Neuronal stem cell (in vitro differentiated cells): ENCODE data around the gene ATP8A2.

ENCODE experiments used
- DNase-seq: peaks from one replicate; pipeline ENCODE4 v3.0.0-alpha.2; 2013; ENCODE audit warnings: low spot score
- H2AFZ ChIP-seq: one replicate; pipeline ENCODE4 v1.6.1; 2013; ENCODE audit warnings: mild to moderate bottlenecking, low read length, inconsistent platforms
- H2AK5ac ChIP-seq: 2 replicates; pipeline ENCODE4 v1.6.1; 2013; ENCODE audit warnings: low read depth, mild to moderate bottlenecking, inconsistent platforms, low read length, moderate library complexity, mixed read lengths
- H2BK120ac ChIP-seq: 2 replicates; pipeline ENCODE4 v1.6.1; 2013; ENCODE audit warnings: low read depth, mild to moderate bottlenecking, inconsistent platforms, low read length, moderate library complexity, mixed read lengths
- H2BK12ac ChIP-seq: one replicate; pipeline ENCODE4 v1.6.1; 2013; ENCODE audit warnings: low read length, inconsistent platforms
- H2BK15ac ChIP-seq: 2 replicates; pipeline ENCODE4 v1.6.1; 2013; ENCODE audit warnings: mild to moderate bottlenecking, low read length, inconsistent platforms, mixed read lengths
- H2BK5ac ChIP-seq: one replicate; pipeline ENCODE4 v1.6.1; 2013; ENCODE audit warnings: inconsistent platforms, mild to moderate bottlenecking, low read length, moderate library complexity
- H3K14ac ChIP-seq: one replicate; pipeline ENCODE4 v1.6.1; 2013; ENCODE audit warnings: low read length, inconsistent platforms
- H3K18ac ChIP-seq: 2 replicates; pipeline ENCODE4 v1.6.1; 2013; ENCODE audit warnings: low read length, inconsistent platforms
- H3K23ac ChIP-seq: 2 replicates; pipeline ENCODE4 v1.6.1; 2013; ENCODE audit warnings: low read depth, mild to moderate bottlenecking, mixed read lengths, low read length, inconsistent platforms; ENCODE audit not compliant: poor library complexity
- H3K27ac ChIP-seq: replicated peaks from 3 replicates; pipeline ENCODE4 v1.5.1; 2013; ENCODE audit warnings: low read length, inconsistent platforms
- H3K27me3 ChIP-seq, 3 experiments: 2 replicates each; pipeline ENCODE4 v1.6.1; 2013; ENCODE audit warnings: low read length in 3 of 3, mild to moderate bottlenecking in 2 of 3, inconsistent platforms in 1 of 3, low read depth in 1 of 3, mixed read lengths in 1 of 3, moderate library complexity in 1 of 3; ENCODE audit not compliant: control insufficient read depth in 3 of 3, insufficient read depth in 3 of 3
- H3K36me3 ChIP-seq, 2 donors: replicated peaks in 1 of 2; 2 replicates each; pipeline ENCODE4 v1.6.1; 2013; ENCODE audit warnings: low read length in 2 of 2; ENCODE audit not compliant: control insufficient read depth in 2 of 2, insufficient read depth in 2 of 2
- H3K4ac ChIP-seq: 2 replicates; pipeline ENCODE4 v1.6.1; 2013; ENCODE audit warnings: inconsistent platforms, mild to moderate bottlenecking, low read length, moderate library complexity
- H3K4me1 ChIP-seq, 2 donors: 1 replicate in 1 of 2; 2 replicates in 1 of 2; pipeline ENCODE4 v1.6.1; 2013; ENCODE audit warnings: low read length in 2 of 2, low read depth in 1 of 2; ENCODE audit not compliant: control insufficient read depth in 2 of 2, insufficient read depth in 1 of 2
- H3K4me2 ChIP-seq: one replicate; pipeline ENCODE4 v1.6.1; 2013; ENCODE audit warnings: mild to moderate bottlenecking, low read length, inconsistent platforms; ENCODE audit not compliant: insufficient read depth, poor library complexity, severe bottlenecking
- H3K4me3 ChIP-seq, 2 donors: 2 replicates each; pipeline ENCODE4 v1.5.1; 2013; ENCODE audit warnings: low read length in 2 of 2, mild to moderate bottlenecking in 2 of 2, inconsistent platforms in 1 of 2, moderate library complexity in 1 of 2
- H3K79me1 ChIP-seq: one replicate; pipeline ENCODE4 v1.6.1; 2013; ENCODE audit warnings: low read depth, mild to moderate bottlenecking, inconsistent platforms, low read length, moderate library complexity
- H3K9ac ChIP-seq: one replicate; pipeline ENCODE4 v1.6.1; 2013; ENCODE audit warnings: mild to moderate bottlenecking, low read depth, low read length, inconsistent platforms; ENCODE audit not compliant: poor library complexity
- H3K9me3 ChIP-seq, 2 donors: replicated peaks in 1 of 2; 2 replicates each; pipeline versions ENCODE3 to v1.6.1; 2013; ENCODE audit warnings: low read length in 2 of 2, mild to moderate bottlenecking in 2 of 2, inconsistent platforms in 1 of 2, low read depth in 1 of 2, mixed read lengths in 1 of 2, moderate library complexity in 1 of 2; ENCODE audit not compliant: control insufficient read depth in 2 of 2, insufficient read depth in 1 of 2
- H4K8ac ChIP-seq: one replicate; pipeline ENCODE4 v1.6.1; 2013; ENCODE audit warnings: low read depth, mild to moderate bottlenecking, inconsistent platforms, low read length, moderate library complexity
- H4K91ac ChIP-seq: one replicate; pipeline ENCODE4 v1.6.1; 2013; ENCODE audit warnings: low read length, low read depth, mild to moderate bottlenecking, inconsistent platforms; ENCODE audit not compliant: poor library complexity
- WGBS, 2 donors: extraction: QIAGEN DNeasy Blood & Tissue Kit; methylation state at CpG; one replicate each; pipeline ENCODE4 v1.1.7; 2013; ENCODE audit warnings: missing lambda C conversion rate in 2 of 2, mixed read lengths in 1 of 2; ENCODE audit not compliant: insufficient read length in 2 of 2, insufficient replicate concordance in 1 of 2; ENCODE audit errors: extremely low coverage in 2 of 2; 5-methylcytosine and 5-hydroxymethylcytosine counted together

The ATP8A2 gene

GRCh38 chr13:25874907-25875306 is 503.1 kb downstream of the ATP8A2 start:
- Histone ChIP-seq H3K27me3 (no peaks in the 10 kb centered on the region), H3K4me1 (peaks cover 0 to 8% of the 10 kb centered on the region in 2 donors), H2BK12ac (no peak overlapping the region), H3K18ac (no peak overlapping the region), H3K9me3 (no peaks in the 10 kb centered on the region), H2AFZ (peak overlapping the region; percentile 62), H4K91ac (no peak overlapping the region), H3K4me2 (no peak overlapping the region), H3K23ac (no peak overlapping the region), H2AK5ac (no peak overlapping the region), H2BK120ac (no peak overlapping the region), H3K4ac (no peak overlapping the region), H3K9ac (no peak overlapping the region), H3K4me3 (no peak overlapping the region), H2BK5ac (no peak overlapping the region), H3K27ac (no peak overlapping the region), H2BK15ac (no peak overlapping the region), H3K79me1 (no peaks in the 10 kb centered on the region), H4K8ac (no peak overlapping the region), H3K36me3 (no peaks in the 10 kb centered on the region), H3K14ac (no peak overlapping the region)
- DNase-seq = no peak
- no CpG with 5 or more reads among the region's 6 CpGs for WGBS, 2 donors

DNA sequence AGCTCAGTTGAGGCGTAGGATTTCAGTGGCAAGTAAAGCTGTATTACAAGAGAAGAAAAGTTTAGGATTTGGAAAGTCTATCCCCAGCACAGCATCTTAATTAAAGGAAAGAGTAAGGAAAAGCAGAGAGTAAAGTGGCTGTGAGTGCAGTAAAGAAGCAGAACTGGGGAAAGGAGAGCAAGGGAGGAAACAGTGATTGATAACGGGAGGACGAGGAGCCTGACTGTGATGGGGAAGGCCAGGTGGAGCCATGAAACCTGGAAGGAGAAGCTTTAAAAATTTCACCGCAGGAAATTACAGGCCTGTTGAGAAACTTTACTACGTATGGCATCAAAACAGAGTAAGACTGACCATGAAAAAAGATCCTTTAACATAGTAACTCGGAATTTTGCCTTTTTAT is 504.5 kb downstream of the ATP8A2 start:
- H3K9me3 ChIP-seq = no peaks in the 10 kb centered on the region

DNA sequence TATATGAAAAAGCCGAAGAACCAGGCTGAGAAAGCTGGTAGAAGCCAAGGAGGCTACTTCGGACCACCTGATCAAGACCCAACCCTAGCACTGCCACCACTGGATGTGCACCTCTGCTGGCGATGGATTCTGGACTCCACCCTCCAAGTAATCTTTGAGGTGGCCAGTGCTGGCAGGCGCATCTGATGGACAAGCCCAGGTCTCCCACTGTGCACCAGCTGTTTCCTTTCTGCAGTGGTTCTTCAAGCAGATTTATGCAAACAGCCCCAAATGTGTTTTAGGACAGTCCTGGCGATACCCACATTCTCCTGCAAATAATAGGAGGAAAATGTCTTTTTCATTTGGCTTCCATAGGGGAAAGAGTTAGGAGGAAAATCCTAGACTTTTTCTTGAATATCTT is 507.7 kb downstream of the ATP8A2 start:
- Histone ChIP-seq H3K4me1 (peaks cover 0 to 23% of the 10 kb centered on the region in 2 donors), H3K27ac (no peak overlapping the region), H3K4me2 (no peak overlapping the region), H2AFZ (no peak overlapping the region), H3K4me3 (no peak overlapping the region), H2BK12ac (peak overlapping the region; percentile 93), H3K79me1 (no peaks in the 10 kb centered on the region), H2BK5ac (no peak overlapping the region), H3K18ac (peak overlapping the region; percentile 84), H2AK5ac (peak overlapping the region; percentile 57), H3K23ac (no peak overlapping the region), H3K36me3 (no peaks in the 10 kb centered on the region), H3K9me3 (no peaks in the 10 kb centered on the region), H3K4ac (no peak overlapping the region), H3K9ac (no peak overlapping the region), H2BK15ac (no peak overlapping the region), H3K14ac (no peak overlapping the region), H3K27me3 (peaks cover 0 to 5% (median 0%) of the 10 kb centered on the region in 3 experiments), H4K8ac (no peak overlapping the region), H4K91ac (no peak overlapping the region), H2BK120ac (no peak overlapping the region)
- no peak for DNase-seq
- WGBS, 2 donors = no CpG with 5 or more reads among the region's 5 CpGs

More for the DNA sequence above, 504.5 kb downstream of the ATP8A2 start:
- Histone ChIP-seq H2BK5ac (no peak overlapping the region), H4K8ac (no peak overlapping the region), H3K4me1 (peaks cover 0 to 9% of the 10 kb centered on the region in 2 donors), H3K27me3 (no peaks in the 10 kb centered on the region), H3K79me1 (no peaks in the 10 kb centered on the region), H2BK12ac (no peak overlapping the region), H2AFZ (no peak overlapping the region), H3K4ac (no peak overlapping the region), H4K91ac (no peak overlapping the region), H3K27ac (no peak overlapping the region), H3K23ac (no peak overlapping the region), H3K4me3 (no peak overlapping the region), H3K14ac (no peak overlapping the region), H2BK15ac (no peak overlapping the region), H3K18ac (no peak overlapping the region), H3K9ac (no peak overlapping the region), H3K36me3 (no peaks in the 10 kb centered on the region), H2BK120ac (no peak overlapping the region), H2AK5ac (no peak overlapping the region), H3K4me2 (no peak overlapping the region)
- no peak for DNase-seq
- WGBS, 2 donors = no CpG with 5 or more reads among the region's 6 CpGs

GRCh38 chr13:25881136-25881926 is 509.6 kb downstream of the ATP8A2 start:
- Histone ChIP-seq H3K23ac (no peak overlapping the region), H3K9ac (no peak overlapping the region), H3K79me1 (no peaks in the 10 kb centered on the region), H3K9me3 (no peaks in the 10 kb centered on the region), H3K27ac (peak overlapping the region; percentile 71), H2BK120ac (no peak overlapping the region), H3K14ac (no peak overlapping the region), H2BK5ac (no peak overlapping the region), H3K4ac (no peak overlapping the region), H3K4me2 (no peak overlapping the region), H2BK15ac (no peak overlapping the region), H3K4me1 (peaks cover 0 to 30% of the 10 kb centered on the region in 2 donors), H3K36me3 (no peaks in the 10 kb centered on the region), H3K18ac (peak overlapping the region; percentile 49), H2BK12ac (no peak overlapping the region), H3K27me3 (peaks cover 0 to 5% (median 0%) of the 10 kb centered on the region in 3 experiments), H4K91ac (no peak overlapping the region), H4K8ac (no peak overlapping the region), H3K4me3 (no peak overlapping the region), H2AFZ (peak overlapping the region; percentile 71), H2AK5ac (no peak overlapping the region)
- no peak for DNase-seq
- no CpG with 5 or more reads among the region's 3 CpGs for WGBS, 2 donors
